ENCODE results near the gene BAK1. TPM values are rescaled to one million over a fixed set of nuclear protein-coding genes. Genes with fewer than 3 reads are reported as not detected.

Gene BAK1
- total and polyA plus RNA-seq, 5 donors from 2014 or later: 38.1 to 66.3 (median 47.0) TPM

Other genes starting within 250 kb of the BAK1 start
- gene KIFC1, start 188.5 kb downstream of the BAK1 start, total RNA-seq: 8.7 TPM
- gene KIFC1, start 188.5 kb downstream of the BAK1 start, polyA plus RNA-seq: 1 to 10 TPM in 3 of 4 donors, under 1 TPM in 1; 0.41 to 3.9 (median 1.3) TPM
- 403 TPM for gene PHF1, start 169.3 kb downstream of the BAK1 start, total RNA-seq
- gene PHF1, start 169.3 kb downstream of the BAK1 start, polyA plus RNA-seq: 10 to 100 TPM; 41.5 to 72.2 (median 64.1) TPM
- 202 TPM for gene CUTA, start 162.2 kb downstream of the BAK1 start, total RNA-seq
- 100 to 1,000 TPM; 435 to 529 (median 489) TPM for gene CUTA, start 162.2 kb downstream of the BAK1 start, polyA plus RNA-seq
- 81.4 TPM for gene SYNGAP1, start 160.2 kb downstream of the BAK1 start, total RNA-seq
- gene SYNGAP1, start 160.2 kb downstream of the BAK1 start, polyA plus RNA-seq: under 1 TPM; 0.48 to 0.82 (median 0.63) TPM
- 8.6 TPM for gene ZBTB9, start 125.7 kb downstream of the BAK1 start, total RNA-seq
- gene ZBTB9, start 125.7 kb downstream of the BAK1 start, polyA plus RNA-seq: 10 to 100 TPM in 1 of 4 donors, 1 to 10 TPM in 3; 4.5 to 11.7 (median 6.8) TPM
- gene ITPR3, start 41.0 kb upstream of the BAK1 start, total RNA-seq: 54.5 TPM
- gene ITPR3, start 41.0 kb upstream of the BAK1 start, polyA plus RNA-seq: 1 to 10 TPM; 1.3 to 2.2 (median 1.9) TPM
- 14.9 TPM for gene UQCC2, start 131.4 kb upstream of the BAK1 start, total RNA-seq
- gene UQCC2, start 131.4 kb upstream of the BAK1 start, polyA plus RNA-seq: 10 to 100 TPM; 37.1 to 72.6 (median 51.2) TPM
- gene IP6K3, start 166.6 kb upstream of the BAK1 start, total RNA-seq: not detected
- not detected for gene IP6K3, start 166.6 kb upstream of the BAK1 start, polyA plus RNA-seq
- 102 TPM for gene LEMD2, start 208.9 kb upstream of the BAK1 start, total RNA-seq
- 10 to 100 TPM; 25.7 to 36.4 (median 31.7) TPM for gene LEMD2, start 208.9 kb upstream of the BAK1 start, polyA plus RNA-seq
- gene MLN, start 223.7 kb upstream of the BAK1 start, total RNA-seq: not detected
- gene MLN, start 223.7 kb upstream of the BAK1 start, polyA plus RNA-seq: not detected